HepG2 (cell line): ENCODE data around the gene PRMT2. TPM values are rescaled to one million over a fixed set of nuclear protein-coding genes. Genes with fewer than 3 reads are reported as not detected.

Experiments used
- ATAC-seq: fragments of 200-7000 bp; cut with Tn5 transposase; 3 replicates; pipeline ENCODE4 v1.9.1; 2020; ENCODE audit warnings: mild to moderate bottlenecking, moderate library complexity
- BruUV-seq: library from RNA; stranded (reverse); fragments of 400-500 nt; replicated peaks from 2 replicates; lab custom pipeline; 2021; lab: Mats Ljungman, UMichigan
- CTCF ChIA-PET: fragments of 300-600 bp; formaldehyde crosslinking; extraction: SDS; loops from one replicate; lab custom pipeline; 2021; ENCODE audit warnings: low total read pairs, inconsistent platforms, low intra/inter-chr PET ratio; lab: Yijun Ruan, JAX
- POLR2A ChIA-PET: fragments of 350-600 bp; sonication (Branson Sonifier 250); formaldehyde crosslinking; loops from one replicate; lab custom pipeline; 2020; ENCODE audit warnings: antibody characterized with exemption, inconsistent platforms; lab: Yijun Ruan, JAX
- DNase-seq: peaks from one replicate; pipeline ENCODE4 v3.0.0-alpha.2; 2015; ENCODE audit warnings: low spot score
- FAIRE-seq: peaks from 3 replicates; lab custom pipeline; 2011; peaks lifted over from hg19 to GRCh38; lab: Jason Lieb, UNC
- H2AFZ ChIP-seq: one replicate; pipeline ENCODE4 v1.6.1; 2011; ENCODE audit warnings: low read length, inconsistent platforms
- H3K27ac ChIP-seq: fragments of 300-600 bp; 3 replicates; pipeline ENCODE4 v1.8.0; 2011; ENCODE audit warnings: mixed run types, mild to moderate bottlenecking, mixed read lengths, low read length, inconsistent platforms; ENCODE audit not compliant: insufficient read depth; ENCODE audit errors: extremely low read length
- H3K27me3 ChIP-seq, 2 experiments: fragments of 200-600 bp in 1 of 2; 2 replicates in 1 of 2; 3 replicates in 1 of 2; pipeline versions ENCODE4 v1.6.0 to v1.8.0; 2011; ENCODE audit warnings: low read length in 2 of 2, mild to moderate bottlenecking in 2 of 2, moderate library complexity in 2 of 2, inconsistent platforms in 1 of 2; ENCODE audit not compliant: insufficient read depth in 2 of 2, control insufficient read depth in 1 of 2
- H3K36me3 ChIP-seq, 2 experiments: fragments of 200-600 bp in 1 of 2; replicated peaks in 1 of 2; 2 replicates in 1 of 2; 3 replicates in 1 of 2; pipeline versions ENCODE4 v1.5.1 to v1.8.0; 2011; ENCODE audit warnings: low read length in 2 of 2, inconsistent platforms in 1 of 2; ENCODE audit not compliant: insufficient read depth in 2 of 2, control insufficient read depth in 1 of 2
- H3K4me1 ChIP-seq: 2 replicates; pipeline ENCODE4 v1.5.1; 2012; ENCODE audit warnings: low read length, inconsistent platforms; ENCODE audit not compliant: insufficient read depth
- H3K4me2 ChIP-seq: 2 replicates; pipeline ENCODE4 v1.6.0; 2011; ENCODE audit warnings: low read depth, low read length, inconsistent platforms
- H3K4me3 ChIP-seq, 3 experiments: fragments of 200-600 bp in 1 of 3; sonication (generic), shearing (Covaris generic) in 1 of 3; replicated peaks in 1 of 3; 2 replicates each; pipeline ENCODE4 v1.5.1; 2011 to 2016; ENCODE audit warnings: low read length in 3 of 3, inconsistent platforms in 2 of 3, low read depth in 2 of 3, mild to moderate bottlenecking in 2 of 3, control low read depth in 1 of 3, mixed read lengths in 1 of 3; ENCODE audit not compliant: insufficient read depth in 1 of 3
- H3K79me2 ChIP-seq: one replicate; pipeline ENCODE4 v1.6.1; 2011; ENCODE audit warnings: low read length, inconsistent platforms; ENCODE audit not compliant: insufficient read depth
- H3K9ac ChIP-seq: 2 replicates; pipeline ENCODE4 v1.6.0; 2011; ENCODE audit warnings: mild to moderate bottlenecking, low read depth, low read length, inconsistent platforms; ENCODE audit not compliant: insufficient read depth
- H3K9me3 ChIP-seq: 2 replicates; pipeline ENCODE4 v1.5.1; 2012; ENCODE audit warnings: mild to moderate bottlenecking, low read length
- H4K20me1 ChIP-seq: 2 replicates; pipeline ENCODE4 v1.6.0; 2011; ENCODE audit warnings: inconsistent platforms, mild to moderate bottlenecking, low read length, moderate library complexity; ENCODE audit not compliant: insufficient read depth
- ATF7-NPFF ChIP-seq: sonication (generic); formaldehyde crosslinking; IDR thresholded peaks from 2 replicates; pipeline ENCODE4 v1.8.1; 2023; ENCODE audit warnings: mild to moderate bottlenecking, low read depth, missing genetic modification reagents, moderate library complexity
- EZH2 ChIP-seq: conservative IDR thresholded peaks from 2 replicates; pipeline ENCODE4 v1.6.1; 2012; ENCODE audit warnings: mild to moderate bottlenecking, low read depth, low read length, moderate library complexity
- HES4 ChIP-seq: sonication (generic); formaldehyde crosslinking; IDR thresholded peaks from 2 replicates; pipeline ENCODE4 v1.9.0; 2021; ENCODE audit warnings: mild to moderate bottlenecking, missing genetic modification reagents, borderline replicate concordance
- HNF4A ChIP-seq: sonication (generic); formaldehyde crosslinking; IDR thresholded peaks from 2 replicates; pipeline ENCODE4 v1.4.0; 2020; ENCODE audit warnings: missing genetic modification reagents
- PCBP1 ChIP-seq: fragments of 200-400 bp; formaldehyde crosslinking; IDR thresholded peaks from 2 replicates; pipeline ENCODE4 v1.6.1; 2017; ENCODE audit warnings: mild to moderate bottlenecking, low read depth, low read length, borderline replicate concordance
- SATB2 ChIP-seq: sonication (generic); formaldehyde crosslinking; IDR thresholded peaks from 2 replicates; pipeline ENCODE4 v1.5.0; 2020; ENCODE audit warnings: missing genetic modification reagents
- ZBTB38 ChIP-seq: sonication (generic); formaldehyde crosslinking; IDR thresholded peaks from 2 replicates; pipeline ENCODE4 v1.5.1; 2020; ENCODE audit warnings: mild to moderate bottlenecking, missing genetic modification reagents
- ZNF12 ChIP-seq: sonication (generic); formaldehyde crosslinking; IDR thresholded peaks from 2 replicates; pipeline ENCODE4 v1.5.0; 2020; ENCODE audit warnings: missing genetic modification reagents
- ZNF235 ChIP-seq: sonication (generic); formaldehyde crosslinking; IDR thresholded peaks from 2 replicates; pipeline ENCODE4 v1.8.1; 2023; ENCODE audit warnings: mild to moderate bottlenecking, missing genetic modification reagents, borderline replicate concordance
- ZNF274 ChIP-seq: sonication (generic); formaldehyde crosslinking; IDR thresholded peaks from 2 replicates; pipeline ENCODE4 v1.5.1; 2020; ENCODE audit warnings: mild to moderate bottlenecking, missing genetic modification reagents
- ZNF484 ChIP-seq: sonication (generic); formaldehyde crosslinking; IDR thresholded peaks from 2 replicates; pipeline ENCODE4 v1.5.1; 2020; ENCODE audit warnings: mild to moderate bottlenecking, low read depth, missing genetic modification reagents, borderline replicate concordance
- ZSCAN9 ChIP-seq: IDR thresholded peaks from 2 replicates; pipeline ENCODE4 v1.6.1; 2016; ENCODE audit warnings: borderline replicate concordance
- WGBS: methylation state at CpG from one replicate; pipeline ENCODE4 v1.1.6; 2017; ENCODE audit warnings: low lambda C conversion rate; 5-methylcytosine and 5-hydroxymethylcytosine counted together
- in situ Hi-C: cut with HindIII; loops from 2 replicates; pipeline ENCODE4 v1.10.0; 2017; ENCODE audit warnings: low pct_unique_long_range_greater_than_20kb; ENCODE audit not compliant: extremely low pct_ligation_motif_present
- intact Hi-C: fragments of 100-400 bp; cut with micrococcal nuclease; formaldehyde crosslinking; loops from one replicate; pipeline ENCODE4 v1.10.0; 2022; ENCODE audit not compliant: unreplicated experiment
- polyA plus RNA-seq, 8 experiments: library from polyadenylated mRNA; depleted of rRNA in 3 of 8; stranded (reverse) in 7 of 8; unstranded in 1 of 8; fragments of >200 nt; fragmentation: Illumina TruSeq in 4 of 8; extraction: Trizol in 4 of 8; gene quantifications; 2 replicates each; pipeline versions ENCODE4 v1.2.1 to v1.2.3, GENCODE V29; 2011 to 2016; ENCODE audit warnings: low read depth in 4 of 8, missing spikeins in 1 of 8, mixed read lengths in 1 of 8; ENCODE audit not compliant: insufficient read depth in 1 of 8
- total RNA-seq, 5 experiments: library from RNA; depleted of rRNA; stranded (reverse); fragments of >200 nt; fragmentation: Illumina TruSeq; extraction: Trizol; gene quantifications; 2 replicates each; pipeline ENCODE4 v1.2.3, GENCODE V29; 2016; ENCODE audit warnings: low read depth in 1 of 5
- TF ChIP-seq, protein P1 (sequence below): sonication (generic); formaldehyde crosslinking; IDR thresholded peaks from 2 replicates; pipeline ENCODE4 v1.4.0; 2020; ENCODE audit warnings: low read depth, missing genetic modification reagents
- TF ChIP-seq, protein P2 (sequence below): sonication (generic); formaldehyde crosslinking; IDR thresholded peaks from 2 replicates; pipeline ENCODE4 v1.8.0; 2022; ENCODE audit warnings: mild to moderate bottlenecking, missing genetic modification reagents, borderline replicate concordance

The PRMT2 gene
- total and polyA plus RNA-seq, 2 of the 13 experiments (the other 11 are each of a cell fraction or from before 2014, with no cell fraction given) = 54.4 to 78.8 TPM

DNA sequence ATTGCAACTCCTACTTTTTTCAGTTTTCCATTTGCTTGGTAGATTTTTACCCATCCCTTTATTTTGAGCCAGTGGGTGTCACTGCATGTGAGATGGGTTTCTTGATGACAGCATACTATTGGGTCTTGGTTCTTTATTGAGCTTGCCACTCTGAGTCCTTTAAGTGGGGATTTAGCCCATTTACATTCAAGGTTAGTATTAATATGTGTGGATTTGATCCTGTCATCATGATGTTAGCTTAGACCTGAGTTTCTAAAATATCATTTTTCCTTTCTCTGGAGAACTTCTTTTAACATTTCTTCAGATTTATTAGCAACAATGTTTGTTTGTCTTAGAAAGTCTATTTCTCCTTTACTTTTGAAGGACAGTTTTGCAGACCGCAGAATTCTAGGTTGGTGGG is 18.8 kb upstream of the PRMT2 start (continued):
- TF ChIP-seq HES4 = no peak
- no peak for TF ChIP-seq ZNF12 (CRISPR knock-in tag)
- TF ChIP-seq, all 625 proteins: peak for 0

DNA sequence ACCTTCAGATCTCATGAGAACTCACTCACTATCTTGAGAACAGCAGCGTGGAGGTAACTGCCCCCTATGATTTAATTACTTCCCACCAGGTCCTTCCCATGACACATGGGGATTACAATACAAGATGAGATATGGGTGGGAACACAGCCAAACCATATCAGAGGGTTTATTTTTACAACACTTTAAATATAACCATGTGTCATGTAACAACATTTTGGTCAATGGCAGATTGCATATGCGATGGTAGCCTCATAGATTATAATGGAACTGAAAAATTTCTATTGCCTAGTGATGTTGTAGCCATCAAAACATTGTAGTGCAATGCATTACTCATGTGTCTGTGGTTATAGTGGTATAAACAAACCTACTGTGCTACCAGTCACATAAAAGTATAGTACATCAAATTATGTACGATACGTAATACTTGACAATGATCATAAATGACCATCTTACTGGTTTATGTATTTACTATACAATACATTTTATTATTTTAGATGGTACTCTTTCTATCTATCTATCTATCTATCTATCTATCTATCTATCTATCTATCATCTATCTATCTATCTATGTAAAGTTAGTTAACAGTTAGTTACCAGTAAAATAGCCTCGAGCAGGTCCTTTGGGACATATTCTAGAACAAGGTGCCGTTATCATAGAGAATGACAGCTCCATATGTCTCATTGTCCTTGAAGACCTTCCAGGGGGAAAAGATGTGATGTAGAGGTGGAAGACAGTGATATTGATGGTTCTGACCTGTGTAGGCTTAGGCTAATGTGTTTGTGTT is 18.0 kb upstream of the PRMT2 start:
- WGBS = 46% methylated on average over 6 of the region's 6 CpGs
- no peaks in the 10 kb centered on the region for H3K36me3 ChIP-seq
- H3K4me2 ChIP-seq = no peak overlapping the region
- H3K9me3 ChIP-seq = no peaks in the 10 kb centered on the region
- FAIRE-seq (no peak), DNase-seq (no peak), ATAC-seq (no peak)
- no peak overlapping the region for H3K4me3 ChIP-seq
- BruUV-seq = no TSS peak
- POLR2A ChIA-PET = interaction anchor here (0.9 kb wide), 1 partner anchor 18 kb away, joined by 3 read pairs; the partner anchor contains the start of gene PRMT2
- in situ Hi-C loops (no loop called here), intact Hi-C loops (no loop called here)
- no peak overlapping the region for H3K27ac ChIP-seq
- no peaks in the 10 kb centered on the region for H4K20me1 ChIP-seq
- H3K4me1 ChIP-seq = peaks cover 34% of the 10 kb centered on the region
- H3K79me2 ChIP-seq = no peaks in the 10 kb centered on the region
- no peak overlapping the region for H3K9ac ChIP-seq
- no peak for TF ChIP-seq ZNF274 (CRISPR knock-in tag)
- TF ChIP-seq ZNF235 (CRISPR knock-in tag) = no peak
- no peak for TF ChIP-seq PCBP1
- no peak for TF ChIP-seq ZBTB38 (CRISPR knock-in tag)
- TF ChIP-seq ATF7-NPFF = no peak
- TF ChIP-seq, protein P1, sequence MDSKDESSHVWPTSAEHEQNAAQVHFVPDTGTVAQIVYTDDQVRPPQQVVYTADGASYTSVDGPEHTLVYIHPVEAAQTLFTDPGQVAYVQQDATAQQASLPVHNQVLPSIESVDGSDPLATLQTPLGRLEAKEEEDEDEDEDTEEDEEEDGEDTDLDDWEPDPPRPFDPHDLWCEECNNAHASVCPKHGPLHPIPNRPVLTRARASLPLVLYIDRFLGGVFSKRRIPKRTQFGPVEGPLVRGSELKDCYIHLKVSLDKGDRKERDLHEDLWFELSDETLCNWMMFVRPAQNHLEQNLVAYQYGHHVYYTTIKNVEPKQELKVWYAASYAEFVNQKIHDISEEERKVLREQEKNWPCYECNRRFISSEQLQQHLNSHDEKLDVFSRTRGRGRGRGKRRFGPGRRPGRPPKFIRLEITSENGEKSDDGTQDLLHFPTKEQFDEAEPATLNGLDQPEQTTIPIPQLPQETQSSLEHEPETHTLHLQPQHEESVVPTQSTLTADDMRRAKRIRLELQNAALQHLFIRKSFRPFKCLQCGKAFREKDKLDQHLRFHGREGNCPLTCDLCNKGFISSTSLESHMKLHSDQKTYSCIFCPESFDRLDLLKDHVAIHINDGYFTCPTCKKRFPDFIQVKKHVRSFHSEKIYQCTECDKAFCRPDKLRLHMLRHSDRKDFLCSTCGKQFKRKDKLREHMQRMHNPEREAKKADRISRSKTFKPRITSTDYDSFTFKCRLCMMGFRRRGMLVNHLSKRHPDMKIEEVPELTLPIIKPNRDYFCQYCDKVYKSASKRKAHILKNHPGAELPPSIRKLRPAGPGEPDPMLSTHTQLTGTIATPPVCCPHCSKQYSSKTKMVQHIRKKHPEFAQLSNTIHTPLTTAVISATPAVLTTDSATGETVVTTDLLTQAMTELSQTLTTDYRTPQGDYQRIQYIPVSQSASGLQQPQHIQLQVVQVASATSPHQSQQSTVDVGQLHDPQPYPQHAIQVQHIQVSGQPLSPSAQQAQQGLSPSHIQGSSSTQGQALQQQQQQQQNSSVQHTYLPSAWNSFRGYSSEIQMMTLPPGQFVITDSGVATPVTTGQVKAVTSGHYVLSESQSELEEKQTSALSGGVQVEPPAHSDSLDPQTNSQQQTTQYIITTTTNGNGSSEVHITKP (CRISPR knock-in tag) = no peak
- no peak for TF ChIP-seq SATB2 (CRISPR knock-in tag)
- no peak for TF ChIP-seq ZNF484 (CRISPR knock-in tag)
- TF ChIP-seq, protein P2, sequence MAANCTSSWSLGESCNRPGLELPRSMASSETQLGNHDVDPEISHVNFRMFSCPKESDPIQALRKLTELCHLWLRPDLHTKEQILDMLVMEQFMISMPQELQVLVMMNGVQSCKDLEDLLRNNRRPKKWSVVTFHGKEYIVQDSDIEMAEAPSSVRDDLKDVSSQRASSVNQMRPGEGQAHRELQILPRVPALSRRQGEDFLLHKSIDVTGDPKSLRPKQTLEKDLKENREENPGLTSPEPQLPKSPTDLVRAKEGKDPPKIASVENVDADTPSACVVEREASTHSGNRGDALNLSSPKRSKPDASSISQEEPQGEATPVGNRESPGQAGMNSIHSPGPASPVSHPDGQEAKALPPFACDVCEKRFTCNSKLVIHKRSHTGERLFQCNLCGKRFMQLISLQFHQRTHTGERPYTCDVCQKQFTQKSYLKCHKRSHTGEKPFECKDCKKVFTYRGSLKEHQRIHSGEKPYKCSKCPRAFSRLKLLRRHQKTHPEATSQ (CRISPR knock-in tag) = no peak
- TF ChIP-seq HNF4A (CRISPR knock-in tag) = no peak
- TF ChIP-seq EZH2 = no peak
- no peak for TF ChIP-seq ZSCAN9 (CRISPR knock-in tag)
- H2AFZ ChIP-seq = no peak overlapping the region
- CTCF ChIA-PET = no interaction called here
- H3K27me3 ChIP-seq = no peaks in the 10 kb centered on the region
